HCT116 (cell line): ENCODE data around the gene CASP8. TPM values are rescaled to one million over a fixed set of nuclear protein-coding genes. Genes with fewer than 3 reads are reported as not detected.

ENCODE experiments used
- ATAC-seq: fragments of 200-7000 bp; cut with Tn5 transposase; 2 replicates; pipeline ENCODE4 v1.9.1; 2020; ENCODE audit warnings: mild to moderate bottlenecking, moderate library complexity
- BruUV-seq: library from RNA; stranded (reverse); fragments of 400-500 nt; replicated peaks from 2 replicates; lab custom pipeline; 2021; lab: Mats Ljungman, UMichigan
- CTCF ChIA-PET: fragments of 300-600 bp; sonication (Branson Sonifier 250); formaldehyde crosslinking; loops from one replicate; lab custom pipeline; 2021; ENCODE audit warnings: antibody characterized with exemption; lab: Charles Lee
- POLR2A ChIA-PET: fragments of 300-600, 350-600 bp; sonication (Branson Sonifier 250); formaldehyde crosslinking; loops from one replicate; lab custom pipeline; 2021; ENCODE audit warnings: antibody characterized with exemption; lab: Charles Lee
- RAD21 ChIA-PET, 2 experiments: fragments of 300-600 bp; sonication (Branson Sonifier 250); formaldehyde crosslinking; loops; one replicate each; lab custom pipeline; 2023; ENCODE audit warnings: low total read pairs in 2 of 2; ENCODE audit not compliant: uncharacterized antibody in 2 of 2, unreplicated experiment in 2 of 2, low non-redundant PET in 1 of 2; lab: Charles Lee
- DNase-seq: peaks from one replicate; pipeline ENCODE4 v3.0.0-alpha.2; 2010; ENCODE audit warnings: low read depth, low spot score
- H2AFZ ChIP-seq: fragments of 200-600 bp; shearing (Covaris generic), sonication (generic); 2 replicates; pipeline ENCODE4 v1.6.1; 2017; ENCODE audit warnings: low read depth, mixed run types, mixed read lengths, antibody characterized with exemption, low read length; ENCODE audit not compliant: poor library complexity, severe bottlenecking
- H3K27ac ChIP-seq: 2 replicates; pipeline ENCODE4 v1.5.1; 2012; ENCODE audit warnings: low read depth, low read length
- H3K27me3 ChIP-seq: fragments of 200-600 bp; sonication (generic); 2 replicates; pipeline ENCODE4 v1.6.1; 2016; ENCODE audit warnings: mixed run types, low read length, mixed read lengths; ENCODE audit not compliant: insufficient read depth
- H3K36me3 ChIP-seq, 2 experiments: fragments of 200-500 bp in 1 of 2; fragments of 200-600 bp in 1 of 2; sonication (Bioruptor generic) in 1 of 2; sonication (generic) in 1 of 2; 2 replicates each; pipeline versions ENCODE4 v1.5.1 to v1.6.1; 2014 to 2016; ENCODE audit warnings: low read length in 2 of 2, inconsistent platforms in 1 of 2, mixed read lengths in 1 of 2, mixed run types in 1 of 2; ENCODE audit not compliant: insufficient read depth in 2 of 2, control insufficient read depth in 1 of 2
- H3K4me1 ChIP-seq, 2 experiments: fragments of 200-600 bp in 1 of 2; sonication (generic) in 1 of 2; 2 replicates each; pipeline versions ENCODE4 v1.5.1 to v1.6.1; 2012 to 2017; ENCODE audit warnings: low read length in 2 of 2, inconsistent platforms in 1 of 2, mild to moderate bottlenecking in 1 of 2, mixed read lengths in 1 of 2, mixed run types in 1 of 2, moderate library complexity in 1 of 2; ENCODE audit not compliant: insufficient read depth in 2 of 2, control insufficient read depth in 1 of 2
- H3K4me2 ChIP-seq: fragments of 200-600 bp; sonication (generic); 2 replicates; pipeline ENCODE4 v1.6.1; 2017; ENCODE audit warnings: mixed run types, low read length, mixed read lengths
- H3K4me3 ChIP-seq, 2 experiments: fragments of 200-600 bp in 1 of 2; sonication (generic) in 1 of 2; replicated peaks in 1 of 2; 2 replicates each; pipeline ENCODE4 v1.5.1; 2011 to 2016; ENCODE audit warnings: low read length in 2 of 2, control low read depth in 1 of 2, low read depth in 1 of 2, mild to moderate bottlenecking in 1 of 2, mixed read lengths in 1 of 2, mixed run types in 1 of 2
- H3K79me2 ChIP-seq: fragments of 200-600 bp; sonication (generic); 2 replicates; pipeline ENCODE4 v1.6.1; 2017; ENCODE audit warnings: mild to moderate bottlenecking, mixed run types, low read length, moderate library complexity, mixed read lengths; ENCODE audit not compliant: insufficient read depth
- H3K9ac ChIP-seq: fragments of 200-600 bp; sonication (generic); 2 replicates; pipeline ENCODE4 v1.6.1; 2016; ENCODE audit warnings: low read length, mixed read lengths
- H3K9me2 ChIP-seq: fragments of 200-600 bp; sonication (generic), shearing (Covaris generic); 2 replicates; pipeline ENCODE4 v1.6.1; 2017; ENCODE audit warnings: mixed run types, mild to moderate bottlenecking, moderate library complexity; ENCODE audit not compliant: insufficient read depth
- H3K9me3 ChIP-seq, 2 experiments: fragments of 200-500 bp in 1 of 2; fragments of 200-600 bp in 1 of 2; sonication (Bioruptor generic) in 1 of 2; sonication (generic) in 1 of 2; 2 replicates each; pipeline ENCODE4 v1.6.1; 2014 to 2017; ENCODE audit warnings: low read length in 2 of 2, mixed read lengths in 2 of 2, inconsistent platforms in 1 of 2, low read depth in 1 of 2, mild to moderate bottlenecking in 1 of 2, mixed run types in 1 of 2, moderate library complexity in 1 of 2; ENCODE audit not compliant: control insufficient read depth in 1 of 2, insufficient read depth in 1 of 2
- H4K20me1 ChIP-seq: fragments of 200-600 bp; sonication (generic), shearing (Covaris generic); 2 replicates; pipeline ENCODE4 v1.6.1; 2017; ENCODE audit warnings: mixed run types, mild to moderate bottlenecking, moderate library complexity; ENCODE audit not compliant: insufficient read depth
- CBX3 ChIP-seq: IDR thresholded peaks from 2 replicates; pipeline ENCODE4 v1.6.1; 2012; ENCODE audit warnings: low read depth
- CTCF ChIP-seq, 3 experiments: fragments of 200-600 bp in 1 of 3; sonication (generic) in 1 of 3; IDR thresholded peaks in 2 of 3; conservative IDR thresholded peaks in 1 of 3; 2 replicates each; pipeline ENCODE4 v1.5.1; 2012 to 2017; ENCODE audit warnings: low read depth in 2 of 3, low read length in 2 of 3, antibody characterized with exemption in 1 of 3, borderline replicate concordance in 1 of 3, control low read depth in 1 of 3, mild to moderate bottlenecking in 1 of 3, mixed read lengths in 1 of 3, mixed run types in 1 of 3, moderate library complexity in 1 of 3; ENCODE audit not compliant: insufficient read depth in 1 of 3
- ELF1 ChIP-seq: IDR thresholded peaks from 2 replicates; pipeline ENCODE4 v1.6.1; 2012; ENCODE audit warnings: low read depth, borderline replicate concordance
- EZH2 ChIP-seq: fragments of 200-600 bp; sonication (generic); IDR thresholded peaks from 2 replicates; pipeline ENCODE4 v1.6.1; 2017; ENCODE audit warnings: antibody characterized with exemption, mixed run types
- JUND ChIP-seq: IDR thresholded peaks from 2 replicates; pipeline ENCODE4 v1.6.1; 2012
- MAX ChIP-seq: IDR thresholded peaks from 2 replicates; pipeline ENCODE4 v1.6.1; 2012
- SIN3A ChIP-seq: IDR thresholded peaks from 2 replicates; pipeline ENCODE4 v1.6.1; 2012; ENCODE audit warnings: low read depth
- SP1 ChIP-seq: IDR thresholded peaks from 2 replicates; pipeline ENCODE4 v1.6.1; 2012; ENCODE audit warnings: low read depth
- SRF ChIP-seq: IDR thresholded peaks from 2 replicates; pipeline ENCODE4 v1.6.1; 2012; ENCODE audit warnings: low read depth
- TCF7L2 ChIP-seq: IDR thresholded peaks from 2 replicates; pipeline ENCODE4 v1.7.0; 2011; ENCODE audit warnings: borderline replicate concordance, inconsistent platforms; ENCODE audit not compliant: insufficient read depth, insufficient read length; ENCODE audit errors: extremely low read depth
- YY1 ChIP-seq: IDR thresholded peaks from 2 replicates; pipeline ENCODE4 v1.6.1; 2011; ENCODE audit warnings: low read length, low read depth, moderate library complexity, mild to moderate bottlenecking; ENCODE audit not compliant: insufficient replicate concordance; ENCODE audit errors: extremely low read depth
- ZFX ChIP-seq: fragments of 450-650 bp; IDR thresholded peaks from 2 replicates; pipeline ENCODE4 v1.6.1; 2017
- ZNF274 ChIP-seq: fragments of 200-500 bp; sonication (Bioruptor generic); IDR thresholded peaks from 2 replicates; pipeline ENCODE4 v1.6.1; 2014; ENCODE audit warnings: mild to moderate bottlenecking, low read depth, low read length, inconsistent platforms
- intact Hi-C: fragments of 100-400 bp; cut with micrococcal nuclease; formaldehyde crosslinking; loops from 2 replicates; pipeline ENCODE4 v1.10.0; 2022
- total RNA-seq: library from RNA; stranded (reverse); gene quantifications from one replicate; pipeline ENCODE4 v1.2.1, GENCODE V29; 2021; ENCODE audit not compliant: unreplicated experiment

The CASP8 gene
- total RNA-seq, 1 experiment from 2014 or later, result 29.6 TPM

- no peaks in the 10 kb centered on the region for H3K9me3 ChIP-seq
- H3K4me1 ChIP-seq, result no peaks in the 10 kb centered on the region
- no peak overlapping the region for H3K27ac ChIP-seq
- DNase-seq, result no peak
- H3K27me3 ChIP-seq, result no peaks in the 10 kb centered on the region
- TF ChIP-seq ZFX, result no peak
- TF ChIP-seq EZH2, result no peak
- TF ChIP-seq SIN3A, result no peak
- TF ChIP-seq ELF1, result no peak
- TF ChIP-seq YY1, result no peak
- no peak for TF ChIP-seq CTCF (IDR thresholded peaks at IDR 0.05 in 2 of 3, conservative IDR thresholded peaks at IDR 0.05 in 1 of 3; ENCODE audit: borderline replicate concordance in 1 of 3, insufficient read depth in 1 of 3, low read depth in 2 of 3, low read length in 2 of 3)
- TF ChIP-seq TCF7L2, result no peak
- TF ChIP-seq SRF, result no peak
- TF ChIP-seq ZNF274, result no peak
- TF ChIP-seq MAX, result no peak
- no peak for TF ChIP-seq SP1
- no peak for TF ChIP-seq CBX3
- no peak for TF ChIP-seq JUND
- POLR2A ChIA-PET, result no interaction called here
- H3K9ac ChIP-seq, result no peak overlapping the region
- no peak for ATAC-seq
- H4K20me1 ChIP-seq, result no peaks in the 10 kb centered on the region
- no peak overlapping the region for H3K4me3 ChIP-seq
- RAD21 ChIA-PET, result no interaction called here
- H3K4me2 ChIP-seq, result no peak overlapping the region
- no TSS peak for BruUV-seq
- no peaks in the 10 kb centered on the region for H3K9me2 ChIP-seq
- H3K79me2 ChIP-seq, result no peaks in the 10 kb centered on the region
- CTCF ChIA-PET, result interaction anchor here (1.1 kb wide), 1 partner anchor 11 kb away, joined by 3 read pairs; no protein-coding TSS in a partner anchor
- H2AFZ ChIP-seq, result no peak overlapping the region
- peaks cover 21 to 22% of the 10 kb centered on the region in 2 experiments for H3K36me3 ChIP-seq
- intact Hi-C loops, result no loop called here
Observed at GRCh38 chr2:201276511-201276910, 16.2 kb downstream of the CASP8 start.
